Gastrocnemius medialis (tissue), 4 donors: ENCODE measurements around the gene KCNK4. TPM values are rescaled to one million over a fixed set of nuclear protein-coding genes. Genes with fewer than 3 reads are reported as not detected.

Source experiments
- ATAC-seq, 2 donors: fragments of 150-250 bp; one replicate each; pipeline ENCODE4 v1.9.1; 2016
- DNase-seq, 2 donors: peaks; one replicate each; pipeline ENCODE4 v3.0.0-alpha.2; 2019
- H3K27ac ChIP-seq, 4 donors: fragments of 200-600 bp; sonication (generic); 1 replicate in 1 of 4; 2 replicates in 3 of 4; pipeline ENCODE4 v1.5.1; 2016 to 2018; ENCODE audit warnings: mild to moderate bottlenecking in 2 of 4, moderate library complexity in 1 of 4
- H3K27me3 ChIP-seq, 3 donors: fragments of 200-600 bp; sonication (generic) in 2 of 3; 1 replicate in 1 of 3; 2 replicates in 2 of 3; pipeline versions ENCODE4 v1.5.1 to v1.6.0; 2016 to 2019; ENCODE audit warnings: mild to moderate bottlenecking in 1 of 3, moderate library complexity in 1 of 3
- H3K36me3 ChIP-seq, 2 donors: fragments of 200-600 bp; sonication (generic) in 1 of 2; one replicate each; pipeline ENCODE4 v1.5.1; 2017 to 2018
- H3K4me1 ChIP-seq, 2 donors: fragments of 200-600 bp; sonication (generic) in 1 of 2; one replicate each; pipeline ENCODE4 v1.5.1; 2016 to 2017; ENCODE audit warnings: mild to moderate bottlenecking in 2 of 2
- H3K4me3 ChIP-seq, 4 donors: fragments of 200-600 bp; sonication (generic) in 3 of 4; 1 replicate in 1 of 4; 2 replicates in 3 of 4; pipeline ENCODE4 v1.5.1; 2016 to 2019; ENCODE audit warnings: mild to moderate bottlenecking in 2 of 4
- H3K9me3 ChIP-seq, 3 donors: fragments of 200-600 bp; sonication (generic) in 2 of 3; 1 replicate in 1 of 3; 2 replicates in 2 of 3; pipeline ENCODE4 v1.5.1; 2016 to 2019
- POLR2A ChIP-seq, 2 donors: fragments of 450-650 bp; IDR thresholded peaks; one replicate each; pipeline ENCODE4 v1.6.1; 2017; ENCODE audit warnings: antibody characterized with exemption in 2 of 2, mild to moderate bottlenecking in 2 of 2, moderate library complexity in 2 of 2
- in situ Hi-C, 4 donors: fragments of 200-750 bp; cut with MboI; loops; one replicate each; pipeline versions ENCODE4 v1.15.0 to v1.8.0; 2017; ENCODE audit warnings: low sequenced_read_pairs in 4 of 4
- intact Hi-C: fragments of 100-400 bp; cut with DNase I; formaldehyde crosslinking; loops from one replicate; pipeline ENCODE4 v1.15.1; 2023; ENCODE audit warnings: low total_unique reads
- total RNA-seq, 4 donors: library from RNA; depleted of rRNA; stranded (reverse); fragments of >200 nt; gene quantifications; one replicate each; pipeline versions ENCODE4 v1.1.0 to v1.2.3, GENCODE V29; 2016
- TF ChIP-seq, protein P1 (sequence below), 5 experiments: fragments of 450-650 bp in 3 of 5; fragments of 200-600 bp in 2 of 5; sonication (generic) in 2 of 5; IDR thresholded peaks in 4 of 5; conservative IDR thresholded peaks in 1 of 5; 1 replicate in 4 of 5; 2 replicates in 1 of 5; pipeline ENCODE4 v1.5.1; 2016 to 2019; ENCODE audit warnings: antibody characterized with exemption in 5 of 5, mild to moderate bottlenecking in 3 of 5, moderate library complexity in 3 of 5

The KCNK4 gene
- total RNA-seq, 4 donors from 2014 or later = not detected

DNA sequence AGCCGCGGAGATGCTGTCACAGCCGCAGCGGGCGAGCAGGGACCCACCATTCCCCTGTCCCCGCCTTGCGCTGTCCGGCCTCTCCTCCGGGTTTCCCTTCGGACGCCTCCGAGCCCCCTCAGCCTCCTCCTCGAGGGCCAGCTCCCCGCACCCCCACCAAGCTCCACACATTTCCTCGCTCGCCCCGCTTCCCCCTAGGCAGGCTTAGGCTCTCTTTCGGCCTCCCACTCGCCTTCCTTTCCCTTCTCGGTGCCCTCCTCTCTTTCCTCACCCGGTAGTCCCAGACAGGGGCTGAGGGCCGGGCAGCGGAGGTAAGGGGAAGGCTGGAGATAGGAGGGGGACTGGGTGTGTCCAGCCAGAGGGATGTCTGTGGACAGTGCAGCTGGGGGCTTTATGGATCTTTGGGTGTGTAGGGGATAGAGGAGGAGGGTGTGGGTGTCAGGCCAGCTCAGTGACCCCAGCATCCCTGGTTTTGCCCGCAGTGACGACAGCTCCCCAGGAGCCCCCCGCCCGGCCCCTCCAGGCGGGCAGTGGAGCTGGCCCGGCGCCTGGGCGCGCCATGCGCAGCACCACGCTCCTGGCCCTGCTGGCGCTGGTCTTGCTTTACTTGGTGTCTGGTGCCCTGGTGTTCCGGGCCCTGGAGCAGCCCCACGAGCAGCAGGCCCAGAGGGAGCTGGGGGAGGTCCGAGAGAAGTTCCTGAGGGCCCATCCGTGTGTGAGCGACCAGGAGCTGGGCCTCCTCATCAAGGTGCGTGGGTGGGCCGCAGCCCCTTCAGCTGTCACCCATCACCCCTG, 1.6 kb downstream of the KCNK4 start:
- H3K9me3 ChIP-seq = no peaks in the 10 kb centered on the region
- H3K27ac ChIP-seq = no peak overlapping the region
- no peak for ATAC-seq
- no peaks in the 10 kb centered on the region for H3K36me3 ChIP-seq
- DNase-seq = no peak
- H3K27me3 ChIP-seq = peaks cover 49 to 63% (median 59%) of the 10 kb centered on the region in 3 donors
- H3K4me3 ChIP-seq = peak overlapping the region; percentile 30 to 38 (median 35)
- in situ Hi-C loops = no loop called here
- H3K4me1 ChIP-seq = peaks cover 0 to 6% of the 10 kb centered on the region in 2 donors
- no peak for TF ChIP-seq POLR2A (IDR thresholded peaks at IDR 0.05)
- TF ChIP-seq, protein P1, sequence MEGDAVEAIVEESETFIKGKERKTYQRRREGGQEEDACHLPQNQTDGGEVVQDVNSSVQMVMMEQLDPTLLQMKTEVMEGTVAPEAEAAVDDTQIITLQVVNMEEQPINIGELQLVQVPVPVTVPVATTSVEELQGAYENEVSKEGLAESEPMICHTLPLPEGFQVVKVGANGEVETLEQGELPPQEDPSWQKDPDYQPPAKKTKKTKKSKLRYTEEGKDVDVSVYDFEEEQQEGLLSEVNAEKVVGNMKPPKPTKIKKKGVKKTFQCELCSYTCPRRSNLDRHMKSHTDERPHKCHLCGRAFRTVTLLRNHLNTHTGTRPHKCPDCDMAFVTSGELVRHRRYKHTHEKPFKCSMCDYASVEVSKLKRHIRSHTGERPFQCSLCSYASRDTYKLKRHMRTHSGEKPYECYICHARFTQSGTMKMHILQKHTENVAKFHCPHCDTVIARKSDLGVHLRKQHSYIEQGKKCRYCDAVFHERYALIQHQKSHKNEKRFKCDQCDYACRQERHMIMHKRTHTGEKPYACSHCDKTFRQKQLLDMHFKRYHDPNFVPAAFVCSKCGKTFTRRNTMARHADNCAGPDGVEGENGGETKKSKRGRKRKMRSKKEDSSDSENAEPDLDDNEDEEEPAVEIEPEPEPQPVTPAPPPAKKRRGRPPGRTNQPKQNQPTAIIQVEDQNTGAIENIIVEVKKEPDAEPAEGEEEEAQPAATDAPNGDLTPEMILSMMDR (IDR thresholded peaks at IDR 0.05 in 4 of 5, conservative IDR thresholded peaks at IDR 0.05 in 1 of 5) = no peak
- intact Hi-C loops = no loop called here

DNA sequence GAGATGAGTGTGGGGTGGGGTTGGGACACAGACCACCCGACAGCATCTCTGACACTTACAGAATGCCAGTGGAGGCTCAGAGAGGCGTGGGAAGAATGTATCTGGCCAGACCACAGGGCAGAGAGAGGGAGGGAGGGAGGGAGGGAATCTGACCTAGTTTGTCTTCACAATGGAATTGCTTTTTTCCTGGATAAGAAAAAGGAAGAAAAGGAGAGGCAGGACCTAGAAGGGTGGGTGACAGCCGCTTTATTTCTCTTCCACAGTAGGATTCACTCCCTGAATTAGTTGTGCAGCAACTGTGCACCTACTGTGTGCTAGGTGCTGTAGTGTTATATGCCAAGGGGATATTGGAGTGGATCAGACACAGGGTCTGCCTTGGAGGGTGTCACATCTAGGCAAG, 3.7 kb downstream of the KCNK4 start:
- ATAC-seq = no peak
- in situ Hi-C loops (loop anchor here in 2 of 4 donors (5.0 kb wide), 1 partner anchor 92 kb away; no protein-coding TSS in a partner anchor), intact Hi-C loops (no loop called here)
- no peaks in the 10 kb centered on the region for H3K36me3 ChIP-seq
- H3K27me3 ChIP-seq = peaks cover 67 to 84% (median 80%) of the 10 kb centered on the region in 3 donors
- peaks cover 0 to 10% of the 10 kb centered on the region in 2 donors for H3K4me1 ChIP-seq
- no peak for DNase-seq
- no peaks in the 10 kb centered on the region for H3K9me3 ChIP-seq
- TF ChIP-seq, protein P1 (IDR thresholded peaks at IDR 0.05 in 4 of 5, conservative IDR thresholded peaks at IDR 0.05 in 1 of 5) = no peak
- TF ChIP-seq POLR2A (IDR thresholded peaks at IDR 0.05) = no peak
- no peak overlapping the region for H3K27ac ChIP-seq
- no peak overlapping the region for H3K4me3 ChIP-seq

DNA sequence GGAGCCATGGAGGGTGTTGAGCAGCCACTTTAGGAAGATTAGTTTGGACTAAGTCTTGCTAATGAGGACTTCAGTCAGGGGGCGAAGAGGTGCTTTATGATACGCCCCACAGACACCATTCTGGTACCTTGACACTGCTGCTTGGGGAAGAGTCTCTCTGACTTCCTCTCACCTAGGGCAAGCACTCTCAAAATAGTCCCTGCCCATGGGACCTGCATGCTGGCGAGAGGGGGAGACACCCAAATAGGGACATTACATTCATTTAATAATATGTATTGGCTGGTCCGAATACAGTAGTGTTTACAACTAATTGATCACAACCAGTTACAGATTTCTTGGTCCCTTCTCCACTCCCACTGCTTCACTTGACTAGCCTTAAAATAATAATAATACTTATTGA, 4.7 kb downstream of the KCNK4 start:
- Histone ChIP-seq H3K27ac (no peak overlapping the region), H3K27me3 (peaks cover 77 to 92% (median 89%) of the 10 kb centered on the region in 3 donors), H3K36me3 (no peaks in the 10 kb centered on the region), H3K4me1 (peaks cover 5 to 20% of the 10 kb centered on the region in 2 donors), H3K4me3 (no peak overlapping the region), H3K9me3 (no peaks in the 10 kb centered on the region)
- ATAC-seq = no peak
- intact Hi-C loops (no loop called here), in situ Hi-C loops (loop anchor here in 2 of 4 donors (5.0 kb wide), 1 partner anchor 93 kb away; no protein-coding TSS in a partner anchor)
- DNase-seq = no peak
- TF ChIP-seq, protein P1 (IDR thresholded peaks at IDR 0.05 in 4 of 5, conservative IDR thresholded peaks at IDR 0.05 in 1 of 5) = no peak
- no peak for TF ChIP-seq POLR2A (IDR thresholded peaks at IDR 0.05)

DNA sequence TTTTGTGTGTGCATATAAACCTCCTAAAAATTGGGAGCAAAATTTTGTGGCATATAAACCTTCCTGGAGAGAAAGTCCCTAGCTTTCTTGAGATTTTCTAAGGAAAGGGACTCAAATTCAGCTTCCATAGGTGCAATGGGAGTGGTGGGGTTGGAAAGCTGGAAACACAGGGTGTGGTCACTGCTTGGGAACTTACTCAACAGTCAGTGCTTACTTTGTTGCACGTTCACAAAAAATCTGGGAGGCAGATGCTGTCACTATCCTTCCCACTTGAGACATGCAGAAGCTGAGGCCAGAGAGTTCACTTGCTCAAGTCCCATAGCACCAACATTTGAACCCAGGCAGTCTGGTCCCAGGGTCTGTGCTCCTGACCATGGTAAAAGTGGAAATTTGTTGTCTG, 5.1 kb downstream of the KCNK4 start:
- in situ Hi-C loops = loop anchor here in 2 of 4 donors (5.0 kb wide), 1 partner anchor 94 kb away; no protein-coding TSS in a partner anchor
- Histone ChIP-seq H3K4me1 (peaks cover 6 to 22% of the 10 kb centered on the region in 2 donors), H3K9me3 (no peaks in the 10 kb centered on the region), H3K36me3 (no peaks in the 10 kb centered on the region), H3K27me3 (peaks cover 82 to 88% (median 85%) of the 10 kb centered on the region in 3 donors), H3K4me3 (no peak overlapping the region), H3K27ac (no peak overlapping the region)
- intact Hi-C loops = no loop called here
- ATAC-seq = no peak
- no peak for TF ChIP-seq POLR2A (IDR thresholded peaks at IDR 0.05)
- TF ChIP-seq, protein P1 (IDR thresholded peaks at IDR 0.05 in 4 of 5, conservative IDR thresholded peaks at IDR 0.05 in 1 of 5) = no peak
- no peak for DNase-seq
